HG03196 (cell line): ENCODE data around the gene FGFBP1.
"Not testable (repeated sequence)": the region's sequence is repeated elsewhere in the genome, so short reads cannot be mapped to it uniquely, and the experiment has no call there.

Experiments
- ATAC-seq: cut with Tn5 transposase; IDR thresholded peaks from one replicate; pipeline ENCODE4 v1.9.1; 2021; ENCODE audit not compliant: unreplicated experiment

FGFBP1 gene

GRCh38 chr4:15947684-15948083 is 9.1 kb upstream of the FGFBP1 start:
- ATAC-seq = no peak

GRCh38 chr4:15945516-15945915 is 7.0 kb upstream of the FGFBP1 start:
- no peak for ATAC-seq

GRCh38 chr4:15944895-15945294 is 6.4 kb upstream of the FGFBP1 start:
- no peak for ATAC-seq

GRCh38 chr4:15942283-15942682 is 3.7 kb upstream of the FGFBP1 start:
- no peak for ATAC-seq

- no peak for ATAC-seq
Measured at GRCh38 chr4:15938182-15938581, 358 bp downstream of the FGFBP1 start.

GRCh38 chr4:15936495-15936894 is 2.0 kb downstream of the FGFBP1 start:
- no peak for ATAC-seq

- no peak for ATAC-seq
Measured at GRCh38 chr4:15935504-15936402, 2.8 kb downstream of the FGFBP1 start.

GRCh38 chr4:15934259-15934658 is 4.3 kb downstream of the FGFBP1 start:
- ATAC-seq = no peak

- no peak for ATAC-seq
Measured at GRCh38 chr4:15931451-15932210, 6.9 kb downstream of the FGFBP1 start.

GRCh38 chr4:15930314-15930713 is 8.2 kb downstream of the FGFBP1 start:
- no peak for ATAC-seq

- no peak for ATAC-seq
Measured at GRCh38 chr4:15929540-15929939, 9.0 kb downstream of the FGFBP1 start.

- ATAC-seq = no peak
Measured at GRCh38 chr4:15928883-15929282, 9.7 kb downstream of the FGFBP1 start.

- no peak for ATAC-seq
Measured at GRCh38 chr4:15926486-15926885, 12.1 kb downstream of the FGFBP1 start.

GRCh38 chr4:15925830-15926229 is 12.7 kb downstream of the FGFBP1 start:
- ATAC-seq = no peak

- no peak for ATAC-seq
Measured at GRCh38 chr4:15921592-15921932, 17.0 kb downstream of the FGFBP1 start.

- ATAC-seq = no peak
Measured at GRCh38 chr4:15920723-15921591, 17.6 kb downstream of the FGFBP1 start.

GRCh38 chr4:15918484-15919129 is 19.9 kb downstream of the FGFBP1 start:
- ATAC-seq = no peak

- ATAC-seq = no peak
Measured at GRCh38 chr4:15917297-15917696, 21.2 kb downstream of the FGFBP1 start.

- ATAC-seq = not testable (repeated sequence)
Measured at GRCh38 chr4:15916358-15916757, 22.2 kb downstream of the FGFBP1 start.

- no peak for ATAC-seq
Measured at GRCh38 chr4:15914736-15915135, 23.8 kb downstream of the FGFBP1 start.

- ATAC-seq = no peak
Measured at GRCh38 chr4:15914291-15914690, 24.2 kb downstream of the FGFBP1 start.
